T-helper 1 cell treated with Interleukin-12 subunit alpha and Interleukin-12 subunit beta and Interleukin-4 antibody, amounts not matched to agents 30 ng/mL and 1 ng/mL, for 36 hours (primary cell): Measurements from ENCODE around the gene CTAG2. TPM values are rescaled to one million over a fixed set of nuclear protein-coding genes. Genes with fewer than 3 reads are reported as not detected.

Experiments used
- total RNA-seq: library from RNA; stranded (reverse); gene quantifications from 2 replicates; pipeline ENCODE4 v1.2.3, GENCODE V29; 2022

The CTAG2 gene
- total RNA-seq, 1 donor from 2014 or later, result not detected

Other genes with a start within 250 kb of the CTAG2 start
- 17.3 and 21.8 TPM in 2 replicates for gene DNASE1L1, start 244.3 kb downstream of the CTAG2 start, total RNA-seq
- 91.3 and 91.8 TPM in 2 replicates for gene TAFAZZIN, start 242.0 kb downstream of the CTAG2 start, total RNA-seq
- gene ATP6AP1, start 224.9 kb downstream of the CTAG2 start, total RNA-seq, result 61.3 and 63.8 TPM in 2 replicates
- 119 TPM in 2 replicates for gene GDI1, start 216.4 kb downstream of the CTAG2 start, total RNA-seq
- gene FAM50A, start 209.4 kb downstream of the CTAG2 start, total RNA-seq, result 85.2 and 90.9 TPM in 2 replicates
- 37.3 and 43.8 TPM in 2 replicates for gene PLXNA3, start 195.3 kb downstream of the CTAG2 start, total RNA-seq
- gene LAGE3, start 174.3 kb downstream of the CTAG2 start, total RNA-seq, result 56.8 and 58.6 TPM in 2 replicates
- 45.4 and 47.8 TPM in 2 replicates for gene UBL4A, start 167.0 kb downstream of the CTAG2 start, total RNA-seq
- 23.4 and 25.2 TPM in 2 replicates for gene SLC10A3, start 162.9 kb downstream of the CTAG2 start, total RNA-seq
- gene FAM3A, start 137.3 kb downstream of the CTAG2 start, total RNA-seq, result 30.9 and 31.0 TPM in 2 replicates
- 70.1 and 72.7 TPM in 2 replicates for gene G6PD, start 106.7 kb downstream of the CTAG2 start, total RNA-seq
- 47.7 and 47.9 TPM in 2 replicates for gene IKBKG, start 106.0 kb downstream of the CTAG2 start, total RNA-seq
- not detected in 2 replicates for gene CTAG1A, start 68.4 kb downstream of the CTAG2 start, total RNA-seq
- not detected in 2 replicates for gene CTAG1B, start 34.3 kb downstream of the CTAG2 start, total RNA-seq
- gene GAB3, start 97.5 kb upstream of the CTAG2 start, total RNA-seq, result 26.4 and 32.1 TPM in 2 replicates
- 80.4 and 86.0 TPM in 2 replicates for gene DKC1, start 109.3 kb upstream of the CTAG2 start, total RNA-seq
- 46.1 and 47.4 TPM in 2 replicates for gene MPP1, start 151.9 kb upstream of the CTAG2 start, total RNA-seq
- not detected in 2 replicates for gene SMIM9, start 181.1 kb upstream of the CTAG2 start, total RNA-seq
- 20.0 and 21.5 TPM in 2 replicates for gene F8A1, start 232.8 kb upstream of the CTAG2 start, total RNA-seq